Measurements from ENCODE around the gene E2F6. TPM values are rescaled to one million over a fixed set of nuclear protein-coding genes. Genes with fewer than 3 reads are reported as not detected.

The E2F6 gene
- total RNA-seq, 1 experiment from 2014 or later, result 27.1 TPM

- BruUV-seq (replicated peaks), result no TSS peak
- Histone ChIP-seq H3K9ac (ENCODE audit: low read length) (no peak overlapping the region), H3K9me3 (ENCODE audit: low read length) (no peaks in the 10 kb centered on the region), H3K27ac (ENCODE audit: low read length) (no peak overlapping the region), H3K4me1 (ENCODE audit: insufficient read depth, low read length) (no peaks in the 10 kb centered on the region), H3K36me3 (ENCODE audit: low read depth, low read length) (no peaks in the 10 kb centered on the region), H3K79me2 (ENCODE audit: low read length) (no peaks in the 10 kb centered on the region), H3K9me2 (replicated peaks; ENCODE audit: low read length) (no peaks in the 10 kb centered on the region), H3K4me2 (ENCODE audit: low read length) (no peak overlapping the region), H2AFZ (ENCODE audit: low read length) (no peak overlapping the region), H3F3A (ENCODE audit: low read length, unreplicated experiment) (no peaks in the 10 kb centered on the region), H3K27me3 (ENCODE audit: low read length) (no peaks in the 10 kb centered on the region), H3K4me3 (ENCODE audit: low read length) (no peak overlapping the region), H4K20me1 (ENCODE audit: low read length) (no peaks in the 10 kb centered on the region)
- no peak for TF ChIP-seq EZH2 (IDR thresholded peaks at IDR 0.05; ENCODE audit: low read length, unreplicated experiment)
- no peak for TF ChIP-seq CTCF (conservative IDR thresholded peaks at IDR 0.05; ENCODE audit: low read depth, low read length)
- TF ChIP-seq EZH2phosphoT487 (IDR thresholded peaks at IDR 0.05; ENCODE audit: borderline replicate concordance, low read length), result no peak
- ATAC-seq (no peak), DNase-seq (no peak)
- ChIA-PET POLR2A (ENCODE audit: unreplicated experiment) (no interaction called here), CTCF (interaction anchor here (0.5 kb wide), 1 partner anchor 15 kb away, joined by 4 read pairs; no protein-coding TSS in a partner anchor)
- intact Hi-C loops (cut with micrococcal nuclease), result no loop called here
These were observed 69.2 kb downstream of the E2F6 start for GRCh38 chr2:11396467-11397445.

- no peak overlapping the region for H3K4me3 ChIP-seq (ENCODE audit: low read length)
- no peak overlapping the region for H2AFZ ChIP-seq (ENCODE audit: low read length)
- POLR2A ChIA-PET (ENCODE audit: unreplicated experiment), result no interaction called here
- no peaks in the 10 kb centered on the region for H3K4me1 ChIP-seq (ENCODE audit: insufficient read depth, low read length)
- H3F3A ChIP-seq (ENCODE audit: low read length, unreplicated experiment), result no peaks in the 10 kb centered on the region
- CTCF ChIA-PET, result no interaction called here
- H3K9ac ChIP-seq (ENCODE audit: low read length), result no peak overlapping the region
- H4K20me1 ChIP-seq (ENCODE audit: low read length), result no peaks in the 10 kb centered on the region
- DNase-seq, result no peak
- no peaks in the 10 kb centered on the region for H3K79me2 ChIP-seq (ENCODE audit: low read length)
- H3K27ac ChIP-seq (ENCODE audit: low read length), result no peak overlapping the region
- intact Hi-C loops (cut with micrococcal nuclease), result no loop called here
- BruUV-seq (replicated peaks), result no TSS peak
- TF ChIP-seq EZH2 (IDR thresholded peaks at IDR 0.05; ENCODE audit: low read length, unreplicated experiment) (no peak), EZH2phosphoT487 (IDR thresholded peaks at IDR 0.05; ENCODE audit: borderline replicate concordance, low read length) (no peak), CTCF (conservative IDR thresholded peaks at IDR 0.05; ENCODE audit: low read depth, low read length) (no peak)
- no peaks in the 10 kb centered on the region for H3K36me3 ChIP-seq (ENCODE audit: low read depth, low read length)
- H3K27me3 ChIP-seq (ENCODE audit: low read length), result no peaks in the 10 kb centered on the region
- H3K9me2 ChIP-seq (replicated peaks; ENCODE audit: low read length), result no peaks in the 10 kb centered on the region
- H3K4me2 ChIP-seq (ENCODE audit: low read length), result no peak overlapping the region
- no peak for ATAC-seq
- no peaks in the 10 kb centered on the region for H3K9me3 ChIP-seq (ENCODE audit: low read length)
These were observed 69.9 kb downstream of the E2F6 start for GRCh38 chr2:11396021-11396420.

- CTCF ChIA-PET, result no interaction called here
- Histone ChIP-seq H3K27me3 (ENCODE audit: low read length) (no peaks in the 10 kb centered on the region), H4K20me1 (ENCODE audit: low read length) (no peaks in the 10 kb centered on the region), H2AFZ (ENCODE audit: low read length) (no peak overlapping the region), H3K27ac (ENCODE audit: low read length) (no peak overlapping the region), H3K9ac (ENCODE audit: low read length) (no peak overlapping the region), H3F3A (ENCODE audit: low read length, unreplicated experiment) (no peaks in the 10 kb centered on the region), H3K79me2 (ENCODE audit: low read length) (no peaks in the 10 kb centered on the region), H3K9me3 (ENCODE audit: low read length) (no peaks in the 10 kb centered on the region), H3K4me1 (ENCODE audit: insufficient read depth, low read length) (peaks cover 3% of the 10 kb centered on the region), H3K9me2 (replicated peaks; ENCODE audit: low read length) (no peaks in the 10 kb centered on the region), H3K4me2 (ENCODE audit: low read length) (no peak overlapping the region), H3K4me3 (ENCODE audit: low read length) (no peak overlapping the region), H3K36me3 (ENCODE audit: low read depth, low read length) (no peaks in the 10 kb centered on the region)
- ATAC-seq (no peak), DNase-seq (no peak)
- intact Hi-C loops (cut with micrococcal nuclease), result no loop called here
- BruUV-seq (replicated peaks), result no TSS peak
- POLR2A ChIA-PET (ENCODE audit: unreplicated experiment), result no interaction called here
- TF ChIP-seq EZH2phosphoT487 (IDR thresholded peaks at IDR 0.05; ENCODE audit: borderline replicate concordance, low read length) (no peak), EZH2 (IDR thresholded peaks at IDR 0.05; ENCODE audit: low read length, unreplicated experiment) (no peak), CTCF (conservative IDR thresholded peaks at IDR 0.05; ENCODE audit: low read depth, low read length) (no peak)
These were observed 70.6 kb downstream of the E2F6 start for GRCh38 chr2:11395389-11395788.
